Mucosa of descending colon (tissue), 3 donors: Measurements from ENCODE around the gene ATP5F1E. TPM values are rescaled to one million over a fixed set of nuclear protein-coding genes. Genes with fewer than 3 reads are reported as not detected.

ENCODE experiments used
- ATAC-seq: fragments of 200-7000 bp; cut with Tn5 transposase; one replicate; pipeline ENCODE4 v1.9.1; 2020; ENCODE audit warnings: mild to moderate bottlenecking, moderate library complexity
- DNase-seq, 3 donors: peaks; one replicate each; pipeline ENCODE4 v3.0.0-alpha.2; 2020
- H3K36me3 ChIP-seq: fragments of 200-600 bp; one replicate; pipeline ENCODE4 v1.8.0; 2021; ENCODE audit warnings: low read depth, mild to moderate bottlenecking
- H3K4me1 ChIP-seq: fragments of 200-600 bp; one replicate; pipeline ENCODE4 v1.8.0; 2021; ENCODE audit warnings: low read depth, mild to moderate bottlenecking
- H3K4me3 ChIP-seq: fragments of 200-600 bp; one replicate; pipeline ENCODE4 v1.8.0; 2021; ENCODE audit warnings: mild to moderate bottlenecking
- H3K9me3 ChIP-seq: fragments of 200-600 bp; one replicate; pipeline ENCODE4 v1.8.0; 2021; ENCODE audit warnings: mild to moderate bottlenecking
- intact Hi-C, 2 donors: fragments of 100-400 bp; cut with DNase I in 1 of 2; cut with micrococcal nuclease in 1 of 2; formaldehyde crosslinking; loops; one replicate each; pipeline versions ENCODE4 v1.11.0 to v1.11.1; 2022; cut with DNase I, micrococcal nuclease
- total RNA-seq, 3 donors: library from RNA; stranded (reverse); fragmentation: NEBNext Ultra II Directional in 2 of 3; extraction: Animal tissue kit (Norgen Biotek cat#: 25700) in 2 of 3; gene quantifications; one replicate each; pipeline versions ENCODE4 v1.2.1 to v1.2.4, GENCODE V29; 2021 to 2023
- TF ChIP-seq, protein P1 (sequence below): fragments of 200-600 bp; IDR thresholded peaks from one replicate; pipeline ENCODE4 v1.8.0; 2022; ENCODE audit warnings: antibody characterized with exemption, mild to moderate bottlenecking
- donor health status: DM: no; HTN: no; CAD: no; lungs with moderate emphysema.
- donor health status: DM: no; HTN: no; CAD: no.
- donor health status: DM: no; HTN: yes; CAD: no.

ATP5F1E gene
- total RNA-seq, 3 donors from 2014 or later, result 65.4 to 76.1 (median 71.3) TPM

DNA sequence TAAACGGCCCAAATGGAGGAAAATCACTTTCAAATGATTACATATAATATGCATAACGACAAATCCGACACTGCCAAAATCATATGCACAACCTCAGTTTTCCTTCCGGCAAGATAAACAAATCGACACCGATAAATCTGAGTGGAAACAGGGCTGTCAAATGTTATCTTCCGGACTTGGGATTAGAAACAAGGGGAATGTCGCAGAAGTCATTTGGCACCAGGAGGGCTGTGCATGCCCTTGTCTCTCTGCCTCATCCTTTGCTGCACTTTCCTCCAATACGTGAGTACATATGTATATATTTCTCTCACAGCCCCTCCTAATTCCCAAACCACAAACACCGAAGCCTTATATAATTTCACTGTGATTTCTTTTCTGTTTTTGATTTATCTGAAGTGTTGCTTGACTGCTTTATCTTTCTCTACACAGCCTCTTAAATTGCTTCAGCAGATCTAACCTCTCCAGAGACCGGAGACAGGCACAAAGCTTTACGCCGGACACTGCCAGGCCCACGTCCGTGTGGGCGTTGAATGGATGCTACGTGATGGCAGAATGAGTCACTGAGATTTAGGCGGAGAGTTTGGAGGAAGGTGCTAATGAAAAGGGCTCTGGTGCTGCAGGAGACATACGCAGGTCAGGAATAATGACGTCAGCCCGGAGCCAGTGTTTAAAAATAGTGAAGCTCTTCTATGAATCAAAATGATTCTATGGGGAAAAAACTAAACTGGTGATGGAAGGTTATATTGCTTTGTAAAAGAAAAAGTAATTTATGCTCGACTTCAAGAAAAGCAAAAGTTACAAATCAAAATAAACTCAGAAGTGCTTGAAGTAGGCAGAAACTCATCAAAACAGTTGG lies 31.5 kb upstream of the ATP5F1E start:
- no peak for ATAC-seq

DNA sequence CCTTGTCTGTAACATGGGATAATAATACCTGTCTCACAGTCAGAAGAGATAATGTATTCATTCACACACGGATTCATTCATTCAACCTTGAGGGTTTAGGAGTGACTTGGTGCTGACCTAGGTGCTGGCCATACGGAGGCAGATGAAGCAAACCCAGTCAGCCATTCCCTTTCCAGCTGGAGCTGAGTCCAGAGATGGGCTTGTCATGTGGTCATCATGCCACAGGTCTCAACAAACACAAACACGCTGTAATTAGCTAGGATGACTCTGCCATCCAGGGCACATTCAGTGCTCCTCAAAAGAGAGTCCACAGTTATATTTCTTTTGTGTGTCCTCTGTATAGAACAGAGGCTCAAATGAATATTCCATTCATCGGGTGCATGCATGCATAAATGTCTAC lies 29.9 kb upstream of the ATP5F1E start:
- ATAC-seq (no peak), DNase-seq (no peak)
- H3K4me3 ChIP-seq, result no peak overlapping the region
- H3K4me1 ChIP-seq, result no peaks in the 10 kb centered on the region
- no peaks in the 10 kb centered on the region for H3K36me3 ChIP-seq
- intact Hi-C loops, result no loop called here
- no peaks in the 10 kb centered on the region for H3K9me3 ChIP-seq
- TF ChIP-seq, protein P1, sequence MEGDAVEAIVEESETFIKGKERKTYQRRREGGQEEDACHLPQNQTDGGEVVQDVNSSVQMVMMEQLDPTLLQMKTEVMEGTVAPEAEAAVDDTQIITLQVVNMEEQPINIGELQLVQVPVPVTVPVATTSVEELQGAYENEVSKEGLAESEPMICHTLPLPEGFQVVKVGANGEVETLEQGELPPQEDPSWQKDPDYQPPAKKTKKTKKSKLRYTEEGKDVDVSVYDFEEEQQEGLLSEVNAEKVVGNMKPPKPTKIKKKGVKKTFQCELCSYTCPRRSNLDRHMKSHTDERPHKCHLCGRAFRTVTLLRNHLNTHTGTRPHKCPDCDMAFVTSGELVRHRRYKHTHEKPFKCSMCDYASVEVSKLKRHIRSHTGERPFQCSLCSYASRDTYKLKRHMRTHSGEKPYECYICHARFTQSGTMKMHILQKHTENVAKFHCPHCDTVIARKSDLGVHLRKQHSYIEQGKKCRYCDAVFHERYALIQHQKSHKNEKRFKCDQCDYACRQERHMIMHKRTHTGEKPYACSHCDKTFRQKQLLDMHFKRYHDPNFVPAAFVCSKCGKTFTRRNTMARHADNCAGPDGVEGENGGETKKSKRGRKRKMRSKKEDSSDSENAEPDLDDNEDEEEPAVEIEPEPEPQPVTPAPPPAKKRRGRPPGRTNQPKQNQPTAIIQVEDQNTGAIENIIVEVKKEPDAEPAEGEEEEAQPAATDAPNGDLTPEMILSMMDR, result no peak

More for the DNA sequence above, 31.5 kb upstream of the ATP5F1E start:
- Histone ChIP-seq H3K36me3 (no peaks in the 10 kb centered on the region), H3K9me3 (no peaks in the 10 kb centered on the region), H3K4me3 (no peak overlapping the region), H3K4me1 (no peaks in the 10 kb centered on the region)
- TF ChIP-seq, protein P1, result no peak
- intact Hi-C loops, result no loop called here
- no peak for DNase-seq

DNA sequence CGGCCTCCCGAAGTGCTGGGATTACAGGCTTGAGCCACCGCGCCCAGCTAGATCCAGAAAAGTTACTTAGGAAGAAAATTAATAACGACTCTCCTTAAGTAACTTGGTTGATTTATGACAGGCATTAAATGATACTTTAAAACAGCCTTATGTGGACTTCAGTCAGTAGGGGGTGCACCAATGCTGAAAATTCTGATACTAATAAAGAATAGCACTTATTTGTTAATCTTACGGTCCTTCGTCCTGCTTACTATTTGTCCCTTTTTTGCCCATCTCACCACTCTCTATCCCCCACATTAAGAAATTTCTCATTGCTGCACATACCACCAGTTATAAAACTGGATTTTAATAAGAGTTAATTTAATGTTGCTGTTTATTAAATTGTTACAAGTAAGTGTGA lies 23.2 kb upstream of the ATP5F1E start:
- ATAC-seq (no peak), DNase-seq (peak in 1 of 3 donors; percentile 37)
- no peaks in the 10 kb centered on the region for H3K4me1 ChIP-seq
- no peak overlapping the region for H3K4me3 ChIP-seq
- no peaks in the 10 kb centered on the region for H3K36me3 ChIP-seq
- no peaks in the 10 kb centered on the region for H3K9me3 ChIP-seq
- TF ChIP-seq, protein P1, result no peak
- intact Hi-C loops, result no loop called here

DNA sequence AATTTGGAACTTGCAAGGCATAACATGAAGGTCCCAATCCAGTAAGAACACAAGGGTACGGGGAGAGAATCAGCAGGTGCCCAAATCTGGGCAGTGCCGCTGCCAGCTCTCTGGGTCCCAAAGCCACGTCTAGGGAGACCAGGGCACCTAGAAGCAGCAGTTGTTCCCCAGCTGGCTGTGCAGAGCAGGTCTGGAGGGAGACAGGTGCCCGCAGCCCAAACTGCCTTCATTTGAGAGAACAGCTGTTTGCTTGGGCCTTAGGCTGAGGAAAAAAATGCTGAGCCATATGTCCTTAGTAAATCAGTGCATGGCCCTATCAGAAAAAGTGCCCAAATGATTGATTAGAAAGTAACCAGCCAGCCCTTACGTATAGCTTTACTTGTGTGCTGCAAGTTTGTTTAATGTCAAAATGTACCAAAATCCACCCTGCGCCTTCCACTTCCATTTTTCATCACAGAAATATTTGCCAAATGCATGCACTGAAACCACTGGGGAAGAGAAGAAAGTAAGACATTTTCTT lies 19.6 kb upstream of the ATP5F1E start:
- intact Hi-C loops, result no loop called here
- H3K9me3 ChIP-seq, result no peaks in the 10 kb centered on the region
- no peaks in the 10 kb centered on the region for H3K36me3 ChIP-seq
- DNase-seq (no peak), ATAC-seq (no peak)
- TF ChIP-seq, protein P1, result no peak
- peaks cover 14% of the 10 kb centered on the region for H3K4me1 ChIP-seq
- H3K4me3 ChIP-seq, result no peak overlapping the region

DNA sequence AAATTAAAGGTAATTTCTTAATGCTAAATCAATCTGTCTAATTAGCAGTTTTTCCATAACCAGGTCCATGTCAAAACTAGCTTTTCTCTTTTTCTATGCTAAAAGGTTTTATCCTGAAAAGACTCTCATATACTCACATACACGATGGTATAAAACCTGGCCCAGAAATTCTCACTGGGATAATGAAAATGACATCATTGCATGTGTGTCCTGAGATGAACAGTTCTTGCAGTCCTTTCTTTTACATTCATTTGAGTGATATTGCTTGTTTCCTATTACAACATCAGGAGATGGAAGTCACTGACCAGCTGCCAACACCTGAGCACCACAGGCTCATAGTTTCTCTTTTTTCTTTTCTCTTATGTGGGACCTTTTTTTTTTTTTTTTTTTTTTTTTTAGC lies 18.3 kb upstream of the ATP5F1E start:
- ATAC-seq (no peak), DNase-seq (no peak)
- Histone ChIP-seq H3K4me3 (no peak overlapping the region), H3K36me3 (no peaks in the 10 kb centered on the region), H3K9me3 (no peaks in the 10 kb centered on the region), H3K4me1 (peaks cover 14% of the 10 kb centered on the region)
- TF ChIP-seq, protein P1, result no peak
- intact Hi-C loops, result no loop called here
